ENCODE data around the gene FBF1. TPM values are rescaled to one million over a fixed set of nuclear protein-coding genes. Genes with fewer than 3 reads are reported as not detected.

Gene FBF1
- total RNA-seq (2014; rRNA removed; shearing (Covaris generic)) = 25.7 and 26.1 TPM in 2 replicates

GRCh38 chr17:75940727-75941441 lies at the start of gene FBF1:
TSS of gene FBF1 (minus strand) at chr17:75941042. CDS start at chr17:75938149, 2,893 bp downstream.

GRCh38 chr17:75978938-75979704 lies 38.3 kb upstream of the FBF1 start, which contains the start of the genes ACOX1 and TEN1:
TSS of gene ACOX1 (minus strand) at chr17:75979166. CDS start at chr17:75979073, 93 bp downstream.
TSS of gene TEN1 (plus strand) at chr17:75979240. CDS start at chr17:75986193, 6,953 bp downstream.

GRCh38 chr17:75904749-75905521 lies 35.9 kb downstream of the FBF1 start, which contains the start of gene MRPL38:
TSS of gene MRPL38 (minus strand) at chr17:75904884. CDS start at chr17:75904875, 9 bp downstream.

GRCh38 chr17:75896415-75897159 lies 44.3 kb downstream of the FBF1 start, which contains the start of gene TRIM65:
TSS of gene TRIM65 (minus strand) at chr17:75896951. CDS start at chr17:75896937, 14 bp downstream.

GRCh38 chr17:75878174-75878998 lies 62.5 kb downstream of the FBF1 start, which contains the start of gene TRIM47:
TSS of gene TRIM47 (minus strand) at chr17:75878581. CDS start at chr17:75878548, 33 bp downstream.

Other genes starting within 250 kb of the FBF1 start
- 48.4 and 56.9 TPM in 2 replicates for gene ITGB4, start 219.6 kb downstream of the FBF1 start, total RNA-seq (2014; rRNA removed; shearing (Covaris generic))
- 54.3 and 57.9 TPM in 2 replicates for gene GALK1, start 175.8 kb downstream of the FBF1 start, total RNA-seq (2014; rRNA removed; shearing (Covaris generic))
- gene UNK, start 156.2 kb downstream of the FBF1 start, total RNA-seq (2014; rRNA removed; shearing (Covaris generic)) = 16.6 and 18.8 TPM in 2 replicates
- gene UNC13D, start 96.6 kb downstream of the FBF1 start, total RNA-seq (2014; rRNA removed; shearing (Covaris generic)) = 3.2 and 6.2 TPM in 2 replicates
- gene WBP2, start 85.7 kb downstream of the FBF1 start, total RNA-seq (2014; rRNA removed; shearing (Covaris generic)) = 32.0 and 41.2 TPM in 2 replicates
- gene TRIM47, start 62.5 kb downstream of the FBF1 start, total RNA-seq (2014; rRNA removed; shearing (Covaris generic)) = 29.5 and 30.5 TPM in 2 replicates
- 28.4 and 29.8 TPM in 2 replicates for gene TRIM65, start 44.1 kb downstream of the FBF1 start, total RNA-seq (2014; rRNA removed; shearing (Covaris generic))
- gene MRPL38, start 36.2 kb downstream of the FBF1 start, total RNA-seq (2014; rRNA removed; shearing (Covaris generic)) = 46.1 and 62.3 TPM in 2 replicates
- 16.1 and 17.6 TPM in 2 replicates for gene ACOX1, start 38.1 kb upstream of the FBF1 start, total RNA-seq (2014; rRNA removed; shearing (Covaris generic))
- 27.0 and 34.3 TPM in 2 replicates for gene TEN1, start 38.2 kb upstream of the FBF1 start, total RNA-seq (2014; rRNA removed; shearing (Covaris generic))
- 5.4 and 9.3 TPM in 2 replicates for gene CDK3, start 59.8 kb upstream of the FBF1 start, total RNA-seq (2014; rRNA removed; shearing (Covaris generic))
- gene EVPL, start 86.3 kb upstream of the FBF1 start, total RNA-seq (2014; rRNA removed; shearing (Covaris generic)) = 0.03 TPM in 1 of 2 replicates, not detected in the other
- 23.8 and 30.2 TPM in 2 replicates for gene SRP68, start 131.5 kb upstream of the FBF1 start, total RNA-seq (2014; rRNA removed; shearing (Covaris generic))
- 0.32 TPM in 1 of 2 replicates, not detected in the other for gene GALR2, start 133.7 kb upstream of the FBF1 start, total RNA-seq (2014; rRNA removed; shearing (Covaris generic))
- gene ZACN, start 138.1 kb upstream of the FBF1 start, total RNA-seq (2014; rRNA removed; shearing (Covaris generic)) = 0.29 TPM in 1 of 2 replicates, not detected in the other
- gene EXOC7, start 162.7 kb upstream of the FBF1 start, total RNA-seq (2014; rRNA removed; shearing (Covaris generic)) = 65.9 and 70.1 TPM in 2 replicates
- gene FOXJ1, start 200.2 kb upstream of the FBF1 start, total RNA-seq (2014; rRNA removed; shearing (Covaris generic)) = 0.19 TPM in 1 of 2 replicates, not detected in the other